WTC11 (cell line): ENCODE measurements around the gene KANTR. TPM values are rescaled to one million over a fixed set of nuclear protein-coding genes. Genes with fewer than 3 reads are reported as not detected.

Experiments
- ATAC-seq: fragments of 200-7000 bp; cut with Tn5 transposase; 2 replicates; pipeline ENCODE4 v1.10.0; 2021; ENCODE audit warnings: mild to moderate bottlenecking, moderate library complexity
- CTCF ChIA-PET: fragments of 300-600 bp; sonication (Branson Sonifier 250); formaldehyde crosslinking; loops from one replicate; lab custom pipeline; 2021; ENCODE audit warnings: antibody characterized with exemption; lab: Charles Lee
- POLR2A ChIA-PET: fragments of 350-600 bp; sonication (Branson Sonifier 250); formaldehyde crosslinking; loops from one replicate; lab custom pipeline; 2021; ENCODE audit warnings: antibody characterized with exemption; lab: Charles Lee
- DNase-seq: peaks from one replicate; pipeline ENCODE4 v3.0.0; 2021; ENCODE audit warnings: low spot score
- H3K27ac Mint-ChIP-seq: 2 replicates; pipeline ENCODE4 v1.8.0; 2021; ENCODE audit warnings: mixed read lengths
- H3K27me3 Mint-ChIP-seq: 2 replicates; pipeline ENCODE4 v1.8.0; 2021; ENCODE audit warnings: low read depth, mild to moderate bottlenecking, moderate library complexity, mixed read lengths
- H3K36me3 Mint-ChIP-seq: 2 replicates; pipeline ENCODE4 v1.8.0; 2021; ENCODE audit warnings: mixed read lengths
- H3K4me1 Mint-ChIP-seq: 2 replicates; pipeline ENCODE4 v1.8.0; 2022; ENCODE audit warnings: mixed read lengths
- H3K4me3 Mint-ChIP-seq: 2 replicates; pipeline ENCODE4 v1.8.0; 2021; ENCODE audit warnings: mild to moderate bottlenecking, moderate library complexity, mixed read lengths
- H3K9me3 Mint-ChIP-seq: 2 replicates; pipeline ENCODE4 v1.8.0; 2021; ENCODE audit warnings: mixed read lengths
- CBFB ChIP-seq: sonication (generic); formaldehyde crosslinking; IDR thresholded peaks from 2 replicates; pipeline ENCODE4 v1.8.1; 2022; ENCODE audit warnings: mild to moderate bottlenecking, low read depth, missing genetic modification reagents
- CDX4 ChIP-seq: fragments of 250-450 bp; sonication (Bioruptor Pico); IDR thresholded peaks from 2 replicates; pipeline ENCODE4 v1.9.0; 2021; ENCODE audit warnings: moderate library complexity, mild to moderate bottlenecking, inconsistent platforms, borderline replicate concordance
- CTCF ChIP-seq: fragments of 200-600 bp; IDR thresholded peaks from 2 replicates; pipeline ENCODE4 v1.8.0; 2022; ENCODE audit warnings: antibody characterized with exemption
- E2F1 ChIP-seq: sonication (generic); formaldehyde crosslinking; IDR thresholded peaks from 2 replicates; pipeline ENCODE4 v1.8.0; 2022; ENCODE audit warnings: mild to moderate bottlenecking, missing genetic modification reagents
- EMX1 ChIP-seq: fragments of 250-450 bp; sonication (Bioruptor Pico); IDR thresholded peaks from 2 replicates; pipeline ENCODE4 v1.8.0; 2021; ENCODE audit warnings: mild to moderate bottlenecking
- FOXP1 ChIP-seq: sonication (generic); formaldehyde crosslinking; IDR thresholded peaks from 2 replicates; pipeline ENCODE4 v1.8.0; 2022; ENCODE audit warnings: missing genetic modification reagents, mild to moderate bottlenecking, moderate library complexity, borderline replicate concordance
- MAX ChIP-seq: sonication (generic); formaldehyde crosslinking; IDR thresholded peaks from 2 replicates; pipeline ENCODE4 v1.8.0; 2022; ENCODE audit warnings: mild to moderate bottlenecking, missing genetic modification reagents
- MLX ChIP-seq: sonication (generic); formaldehyde crosslinking; IDR thresholded peaks from 2 replicates; pipeline ENCODE4 v1.8.1; 2023; ENCODE audit warnings: mild to moderate bottlenecking, missing genetic modification reagents, moderate library complexity
- MXD4 ChIP-seq: fragments of 250-450 bp; sonication (Bioruptor Pico); IDR thresholded peaks from 2 replicates; pipeline ENCODE4 v1.8.0; 2021; ENCODE audit warnings: mild to moderate bottlenecking, moderate library complexity, borderline replicate concordance
- PRRX2 ChIP-seq: fragments of 250-450 bp; sonication (Bioruptor Pico); IDR thresholded peaks from 2 replicates; pipeline ENCODE4 v1.8.0; 2021; ENCODE audit warnings: mild to moderate bottlenecking
- RORB ChIP-seq: fragments of 250-450 bp; sonication (Bioruptor Pico); IDR thresholded peaks from 2 replicates; pipeline ENCODE4 v1.9.0; 2021; ENCODE audit warnings: mild to moderate bottlenecking
- SP1 ChIP-seq: sonication (generic); formaldehyde crosslinking; conservative IDR thresholded peaks from 2 replicates; pipeline ENCODE4 v1.8.1; 2022; ENCODE audit warnings: missing genetic modification reagents
- TCF7 ChIP-seq: sonication (generic); formaldehyde crosslinking; IDR thresholded peaks from 2 replicates; pipeline ENCODE4 v1.8.0; 2022; ENCODE audit warnings: mild to moderate bottlenecking, low read depth, missing genetic modification reagents, moderate library complexity
- TEAD1 ChIP-seq: sonication (generic); formaldehyde crosslinking; IDR thresholded peaks from 2 replicates; pipeline ENCODE4 v1.8.0; 2022; ENCODE audit warnings: mild to moderate bottlenecking, missing genetic modification reagents
- ZMAT4 ChIP-seq: fragments of 250-450 bp; sonication (Bioruptor Pico); IDR thresholded peaks from 2 replicates; pipeline ENCODE4 v1.9.0; 2021; ENCODE audit warnings: mild to moderate bottlenecking
- ZNF219 ChIP-seq: sonication (generic); formaldehyde crosslinking; IDR thresholded peaks from 2 replicates; pipeline ENCODE4 v1.8.0; 2023; ENCODE audit warnings: missing genetic modification reagents, mild to moderate bottlenecking, borderline replicate concordance
- ZNF232 ChIP-seq: sonication (generic); formaldehyde crosslinking; IDR thresholded peaks from 2 replicates; pipeline ENCODE4 v1.8.0; 2022; ENCODE audit warnings: mild to moderate bottlenecking, missing genetic modification reagents
- ZNF396 ChIP-seq: fragments of 250-450 bp; sonication (Bioruptor Pico); IDR thresholded peaks from 2 replicates; pipeline ENCODE4 v1.8.0; 2021; ENCODE audit warnings: mild to moderate bottlenecking, moderate library complexity, borderline replicate concordance
- ZNF532 ChIP-seq: fragments of 250-450 bp; sonication (Bioruptor Pico); IDR thresholded peaks from 2 replicates; pipeline ENCODE4 v1.9.0; 2021; ENCODE audit warnings: mild to moderate bottlenecking, borderline replicate concordance
- ZSCAN18 ChIP-seq: fragments of 250-450 bp; sonication (Bioruptor Pico); IDR thresholded peaks from 2 replicates; pipeline ENCODE4 v2.1.2; 2022; ENCODE audit warnings: mild to moderate bottlenecking, moderate library complexity
- total RNA-seq: library from RNA; stranded (reverse); gene quantifications from 3 replicates; pipeline ENCODE4 v1.2.3, GENCODE V29; 2021

The KANTR gene
- total RNA-seq, 1 experiment from 2014 or later: 14.0 TPM

- H3K4me3 Mint-ChIP-seq: no peak overlapping the region
- DNase-seq (no peak), ATAC-seq (no peak)
- H3K27me3 Mint-ChIP-seq: peaks cover 5% of the 10 kb centered on the region; the same call in 1 of the 2 replicates
- H3K36me3 Mint-ChIP-seq: peaks cover 21% of the 10 kb centered on the region
- CTCF ChIA-PET: no interaction called here
- POLR2A ChIA-PET: no interaction called here
- H3K27ac Mint-ChIP-seq: no peak overlapping the region
- H3K9me3 Mint-ChIP-seq: no peaks in the 10 kb centered on the region
- peaks cover 21% of the 10 kb centered on the region for H3K4me1 Mint-ChIP-seq
- TF ChIP-seq PRRX2 (CRISPR knock-in tag): no peak
- TF ChIP-seq ZNF232 (CRISPR knock-in tag): no peak
- no peak for TF ChIP-seq TEAD1 (CRISPR knock-in tag)
- no peak for TF ChIP-seq CTCF
- TF ChIP-seq RORB (CRISPR knock-in tag): no peak
- no peak for TF ChIP-seq EMX1 (CRISPR knock-in tag)
- TF ChIP-seq MLX: no peak
- no peak for TF ChIP-seq CBFB (CRISPR knock-in tag)
- TF ChIP-seq ZNF219 (CRISPR knock-in tag): no peak
- no peak for TF ChIP-seq TCF7 (CRISPR knock-in tag)
- TF ChIP-seq ZMAT4 (CRISPR knock-in tag): no peak
- no peak for TF ChIP-seq SP1 (CRISPR knock-in tag)
- TF ChIP-seq FOXP1 (CRISPR knock-in tag): no peak
- no peak for TF ChIP-seq MXD4 (CRISPR knock-in tag)
- no peak for TF ChIP-seq ZSCAN18
- TF ChIP-seq CDX4 (CRISPR knock-in tag): no peak
- no peak for TF ChIP-seq ZNF532 (CRISPR knock-in tag)
- no peak for TF ChIP-seq MAX (CRISPR knock-in tag)
- TF ChIP-seq E2F1 (CRISPR knock-in tag): no peak
- no peak for TF ChIP-seq ZNF396
These were observed 9.1 kb upstream of the KANTR start for GRCh38 chrX:53084863-53085262.
